ENCODE results near the gene FGF4.

DNA sequence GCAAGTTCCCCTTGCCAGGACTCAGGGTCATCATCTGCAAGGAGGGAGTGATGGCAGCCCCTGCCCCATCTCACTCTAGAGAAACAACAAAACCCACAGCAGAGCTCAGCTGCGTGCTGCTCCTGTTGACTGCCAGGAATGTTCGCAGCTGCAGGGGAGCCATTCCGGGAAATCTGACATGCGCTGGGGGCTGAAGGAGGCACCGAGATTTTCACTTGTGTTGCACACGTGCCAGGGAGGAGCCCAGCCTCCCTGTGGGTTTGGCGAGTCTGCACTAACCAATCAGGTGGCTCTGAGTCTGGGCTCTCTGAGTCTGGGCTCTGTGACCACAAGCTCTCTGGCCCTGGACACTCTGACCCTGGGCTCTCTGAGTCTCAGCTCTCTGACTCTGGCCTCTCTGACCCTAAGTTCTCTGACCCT lies 33.5 kb upstream of the FGF4 start:
- TF ChIP-seq, protein P1, sequence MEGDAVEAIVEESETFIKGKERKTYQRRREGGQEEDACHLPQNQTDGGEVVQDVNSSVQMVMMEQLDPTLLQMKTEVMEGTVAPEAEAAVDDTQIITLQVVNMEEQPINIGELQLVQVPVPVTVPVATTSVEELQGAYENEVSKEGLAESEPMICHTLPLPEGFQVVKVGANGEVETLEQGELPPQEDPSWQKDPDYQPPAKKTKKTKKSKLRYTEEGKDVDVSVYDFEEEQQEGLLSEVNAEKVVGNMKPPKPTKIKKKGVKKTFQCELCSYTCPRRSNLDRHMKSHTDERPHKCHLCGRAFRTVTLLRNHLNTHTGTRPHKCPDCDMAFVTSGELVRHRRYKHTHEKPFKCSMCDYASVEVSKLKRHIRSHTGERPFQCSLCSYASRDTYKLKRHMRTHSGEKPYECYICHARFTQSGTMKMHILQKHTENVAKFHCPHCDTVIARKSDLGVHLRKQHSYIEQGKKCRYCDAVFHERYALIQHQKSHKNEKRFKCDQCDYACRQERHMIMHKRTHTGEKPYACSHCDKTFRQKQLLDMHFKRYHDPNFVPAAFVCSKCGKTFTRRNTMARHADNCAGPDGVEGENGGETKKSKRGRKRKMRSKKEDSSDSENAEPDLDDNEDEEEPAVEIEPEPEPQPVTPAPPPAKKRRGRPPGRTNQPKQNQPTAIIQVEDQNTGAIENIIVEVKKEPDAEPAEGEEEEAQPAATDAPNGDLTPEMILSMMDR (conservative IDR thresholded peaks at IDR 0.05; ENCODE audit: low read depth, low read length) = no peak
- no peak for TF ChIP-seq EZH2 (IDR thresholded peaks at IDR 0.05; ENCODE audit: borderline replicate concordance, low read depth, low read length, poor library complexity, severe bottlenecking)
